Measurements from ENCODE around the gene OGA. TPM values are rescaled to one million over a fixed set of nuclear protein-coding genes. Genes with fewer than 3 reads are reported as not detected.

The OGA gene
- total and polyA plus RNA-seq, 2 of the 8 experiments (the other 6 are each of a cell fraction or from before 2014, with no cell fraction given), result 31.2 to 107 TPM

DNA sequence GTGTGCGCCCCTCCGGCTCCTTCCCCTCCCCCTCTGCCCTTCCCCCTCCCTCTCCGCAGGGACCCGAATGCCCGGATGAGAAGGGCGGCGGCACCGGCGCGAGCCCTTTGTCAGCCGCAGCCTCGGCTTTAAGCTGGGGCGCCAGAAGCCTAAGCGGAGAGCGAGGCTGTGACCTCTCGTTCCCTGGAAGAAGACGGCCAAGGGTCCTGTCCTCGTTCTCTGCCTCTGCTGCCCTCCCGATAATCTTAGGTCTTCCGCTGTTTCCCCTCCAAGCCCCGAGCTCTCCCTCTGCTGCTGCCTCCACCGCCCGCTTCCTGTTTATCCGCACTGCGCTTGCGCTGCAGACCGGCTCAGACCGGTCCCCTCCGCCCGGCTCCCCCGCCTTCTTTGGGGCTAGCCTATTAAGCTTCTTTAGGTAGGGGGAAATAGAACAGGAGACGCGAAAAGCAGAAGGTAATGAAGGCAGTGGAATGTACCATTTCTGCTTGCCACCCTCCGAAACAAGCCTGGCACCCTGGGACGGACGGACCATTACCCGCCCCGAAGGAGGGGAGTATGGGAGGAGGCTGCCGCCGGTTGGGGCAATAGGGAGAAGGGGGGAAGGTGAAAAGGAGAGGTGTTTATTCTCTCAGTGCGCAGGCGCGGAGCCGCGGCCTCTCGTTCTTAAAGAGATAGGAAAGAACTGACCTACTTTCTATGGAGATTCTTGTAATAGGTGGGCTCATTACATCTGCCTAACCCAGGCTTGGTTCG, at the start of gene OGA (continued):
- TF ChIP-seq RNF2 (IDR thresholded peaks at IDR 0.05; ENCODE audit: borderline replicate concordance, low read depth, low read length, missing control alignments, poor library complexity, severe bottlenecking) (no peak), TAF1 (IDR thresholded peaks at IDR 0.05; ENCODE audit: low read depth, low read length) (peak; percentile 100), TBP (IDR thresholded peaks at IDR 0.05; ENCODE audit: low read depth, low read length) (peak; percentile 97), POLR2A (IDR thresholded peaks at IDR 0.05; ENCODE audit: control extremely low read depth in 1 of 2, low read depth in 2 of 2, low read length in 2 of 2) (peak; percentile 83 to 88), FOSL1 (IDR thresholded peaks at IDR 0.05; ENCODE audit: insufficient read depth, low read depth, low read length) (no peak), POLR2AphosphoS5 (IDR thresholded peaks at IDR 0.05; ENCODE audit: low read depth, low read length) (peak; percentile 94), SAP30 (IDR thresholded peaks at IDR 0.05; ENCODE audit: insufficient read depth, insufficient replicate concordance, low read length) (peak; percentile 35), RFX5 (IDR thresholded peaks at IDR 0.05; ENCODE audit: borderline replicate concordance, low read depth, low read length) (no peak), CBX8 (IDR thresholded peaks at IDR 0.05; ENCODE audit: borderline replicate concordance, low read depth, low read length) (no peak)
- TF ChIP-seq, protein P1, sequence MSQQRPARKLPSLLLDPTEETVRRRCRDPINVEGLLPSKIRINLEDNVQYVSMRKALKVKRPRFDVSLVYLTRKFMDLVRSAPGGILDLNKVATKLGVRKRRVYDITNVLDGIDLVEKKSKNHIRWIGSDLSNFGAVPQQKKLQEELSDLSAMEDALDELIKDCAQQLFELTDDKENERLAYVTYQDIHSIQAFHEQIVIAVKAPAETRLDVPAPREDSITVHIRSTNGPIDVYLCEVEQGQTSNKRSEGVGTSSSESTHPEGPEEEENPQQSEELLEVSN (IDR thresholded peaks at IDR 0.05), result no peak
- TF ChIP-seq, protein P2, sequence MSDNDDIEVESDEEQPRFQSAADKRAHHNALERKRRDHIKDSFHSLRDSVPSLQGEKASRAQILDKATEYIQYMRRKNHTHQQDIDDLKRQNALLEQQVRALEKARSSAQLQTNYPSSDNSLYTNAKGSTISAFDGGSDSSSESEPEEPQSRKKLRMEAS (IDR thresholded peaks at IDR 0.05), result peak; percentile 60; the same call in 1 of the 2 replicates

Data from H1 (cell line).